AG09319 (cell line): ENCODE results near the gene IL34.

Experiments used
- DNase-seq: peaks from one replicate; pipeline ENCODE4 v3.0.0-alpha.2; 2010; ENCODE audit warnings: low read depth; ENCODE audit errors: extremely low read depth
- CTCF ChIP-seq: IDR thresholded peaks from 2 replicates; pipeline ENCODE4 v1.5.1; 2011; ENCODE audit warnings: low read depth, mild to moderate bottlenecking, inconsistent platforms, low read length, moderate library complexity

IL34 gene

GRCh38 chr16:70656065-70656711, 9.8 kb downstream of the IL34 start:
- no peak for DNase-seq
- TF ChIP-seq CTCF: no peak

- DNase-seq: no peak
- TF ChIP-seq CTCF: no peak
These were observed 10.4 kb downstream of the IL34 start for GRCh38 chr16:70656712-70657263.

- TF ChIP-seq CTCF: no peak
- no peak for DNase-seq
These were observed 11.6 kb downstream of the IL34 start for GRCh38 chr16:70657956-70658355.

GRCh38 chr16:70658921-70659320, 12.6 kb downstream of the IL34 start:
- TF ChIP-seq CTCF: no peak

GRCh38 chr16:70659546-70659945, 13.2 kb downstream of the IL34 start:
- TF ChIP-seq CTCF: no peak
- no peak for DNase-seq

More at GRCh38 chr16:70658921-70659320, 12.6 kb downstream of the IL34 start:
- DNase-seq: no peak

- DNase-seq: no peak
- TF ChIP-seq CTCF: no peak
These were observed 13.8 kb downstream of the IL34 start for GRCh38 chr16:70659953-70660671.

GRCh38 chr16:70660672-70661350, 14.5 kb downstream of the IL34 start:
- TF ChIP-seq CTCF: no peak
- DNase-seq: no peak
